IPS-20b (cell line): ENCODE data around the gene ANKRD10.

ENCODE experiments used
- H3K27ac ChIP-seq: one replicate; pipeline ENCODE4 v1.5.1; 2013; ENCODE audit warnings: low read length
- H3K27me3 ChIP-seq: 2 replicates; pipeline ENCODE4 v1.6.1; 2013; ENCODE audit warnings: mild to moderate bottlenecking, low read length, inconsistent platforms; ENCODE audit not compliant: insufficient read depth
- H3K36me3 ChIP-seq: 2 replicates; pipeline ENCODE4 v1.6.1; 2013; ENCODE audit warnings: low read depth, mild to moderate bottlenecking, inconsistent platforms, low read length, moderate library complexity; ENCODE audit not compliant: insufficient read depth
- H3K4me1 ChIP-seq: 2 replicates; pipeline ENCODE4 v1.6.1; 2013; ENCODE audit warnings: mild to moderate bottlenecking, control low read depth, inconsistent platforms, low read length, moderate library complexity; ENCODE audit not compliant: insufficient read depth
- H3K4me3 ChIP-seq: 2 replicates; pipeline ENCODE4 v1.5.1; 2013; ENCODE audit warnings: mild to moderate bottlenecking, low read length, inconsistent platforms
- H3K9ac ChIP-seq: 2 replicates; pipeline ENCODE4 v1.6.1; 2013; ENCODE audit warnings: low read depth, mild to moderate bottlenecking, inconsistent platforms, low read length, moderate library complexity
- H3K9me3 ChIP-seq: 2 replicates; pipeline ENCODE4 v1.6.1; 2013; ENCODE audit warnings: mild to moderate bottlenecking, low read depth, low read length, inconsistent platforms; ENCODE audit not compliant: insufficient read depth

The ANKRD10 gene

DNA sequence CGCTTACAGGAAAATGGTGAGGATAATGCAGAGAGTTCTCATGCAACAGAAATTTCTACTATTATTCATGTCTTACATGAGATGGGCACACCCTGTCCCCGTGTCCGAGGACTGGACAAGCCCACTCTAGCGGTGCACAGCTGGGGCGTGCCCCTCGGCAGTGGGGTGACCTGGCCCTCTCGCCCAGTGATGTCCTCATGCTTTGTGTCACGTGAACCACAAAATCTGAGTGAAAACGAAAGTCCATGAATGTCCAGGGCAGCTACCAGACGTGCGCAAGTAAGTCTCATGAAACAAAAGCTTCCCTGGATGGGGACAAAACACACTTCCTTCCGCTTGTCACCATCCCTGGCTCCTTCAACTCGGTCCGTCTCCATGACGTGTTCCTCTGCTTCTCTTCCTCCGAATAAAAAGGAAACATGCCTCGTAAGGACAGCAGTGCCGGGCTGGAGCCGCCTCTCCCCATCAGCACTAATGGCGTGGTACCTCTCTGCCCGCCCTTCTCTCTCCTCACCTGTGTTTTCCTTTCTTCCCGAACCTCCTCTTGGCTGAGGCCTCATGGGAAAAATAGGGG, 45.6 kb downstream of the ANKRD10 start:
- H3K4me1 ChIP-seq: no peaks in the 10 kb centered on the region; the same call in none of the 2 replicates
- H3K36me3 ChIP-seq: no peaks in the 10 kb centered on the region
- no peak overlapping the region for H3K27ac ChIP-seq
- H3K9ac ChIP-seq: no peak overlapping the region
- no peak overlapping the region for H3K4me3 ChIP-seq
- no peaks in the 10 kb centered on the region for H3K9me3 ChIP-seq
- H3K27me3 ChIP-seq: no peaks in the 10 kb centered on the region

DNA sequence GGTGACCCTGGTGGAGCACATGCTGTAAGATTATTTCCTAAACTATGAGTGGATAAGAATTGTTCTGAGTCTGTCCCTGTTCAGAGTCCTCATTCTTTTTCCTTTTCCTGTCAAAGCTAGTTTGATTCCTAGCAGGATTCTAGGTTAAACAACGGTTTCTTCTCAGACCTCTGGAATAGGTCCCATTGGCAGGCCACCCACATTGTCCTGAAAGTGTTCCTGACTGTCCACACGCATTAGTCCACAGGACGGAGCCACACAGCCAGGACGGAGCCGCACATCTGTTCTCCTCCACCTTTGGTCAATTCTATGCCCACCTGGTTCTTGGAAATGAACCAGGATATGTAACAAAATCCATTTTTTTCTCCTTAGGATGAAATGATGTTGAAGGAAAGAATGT, 46.1 kb downstream of the ANKRD10 start:
- H3K4me3 ChIP-seq: no peak overlapping the region

GRCh38 chr13:110867380-110867779, 47.5 kb downstream of the ANKRD10 start:
- no peak overlapping the region for H3K27ac ChIP-seq
- no peak overlapping the region for H3K4me3 ChIP-seq
- no peak overlapping the region for H3K9ac ChIP-seq
- no peaks in the 10 kb centered on the region for H3K9me3 ChIP-seq
- no peaks in the 10 kb centered on the region; the same call in none of the 2 replicates for H3K4me1 ChIP-seq
- H3K27me3 ChIP-seq: no peaks in the 10 kb centered on the region
- no peaks in the 10 kb centered on the region for H3K36me3 ChIP-seq

More for the DNA sequence above, 46.1 kb downstream of the ANKRD10 start:
- H3K4me1 ChIP-seq: no peaks in the 10 kb centered on the region; the same call in none of the 2 replicates
- H3K36me3 ChIP-seq: no peaks in the 10 kb centered on the region
- H3K27me3 ChIP-seq: no peaks in the 10 kb centered on the region
- no peak overlapping the region for H3K9ac ChIP-seq
- no peak overlapping the region for H3K27ac ChIP-seq
- H3K9me3 ChIP-seq: no peaks in the 10 kb centered on the region

DNA sequence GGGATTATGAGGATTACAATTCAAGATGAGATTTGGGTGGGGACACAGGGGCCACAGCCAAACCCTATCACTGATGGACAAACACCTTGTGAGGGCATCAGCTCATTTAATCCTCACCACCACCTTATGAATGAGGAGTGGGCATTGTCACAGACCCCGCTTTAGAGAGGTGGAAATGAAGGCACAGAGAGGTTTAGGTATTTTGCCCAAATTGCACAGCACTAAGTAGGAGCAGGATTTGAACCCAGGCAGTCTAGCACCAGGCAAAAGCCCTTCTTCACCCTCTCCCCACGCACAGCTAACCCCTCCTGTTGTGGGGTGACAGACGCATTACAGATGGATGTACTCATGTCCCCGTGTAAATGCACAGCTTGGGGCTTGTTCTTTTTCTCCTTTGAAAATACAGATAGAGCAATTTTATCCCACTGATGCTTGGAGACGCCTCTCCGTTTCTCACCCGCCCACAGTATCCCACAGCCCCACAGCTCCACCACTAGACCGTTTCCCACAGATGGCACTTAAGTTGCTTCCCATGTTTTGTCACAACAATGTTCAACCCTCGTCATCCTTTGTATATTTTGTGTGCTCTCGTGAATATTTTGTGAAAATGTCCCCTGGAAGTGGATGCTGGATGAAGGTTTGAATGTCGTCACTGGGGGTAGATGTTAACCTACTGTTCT, 48.2 kb downstream of the ANKRD10 start:
- no peak overlapping the region for H3K4me3 ChIP-seq
- H3K36me3 ChIP-seq: no peaks in the 10 kb centered on the region
- no peaks in the 10 kb centered on the region for H3K9me3 ChIP-seq
- no peak overlapping the region for H3K27ac ChIP-seq
- no peaks in the 10 kb centered on the region for H3K27me3 ChIP-seq
- no peak overlapping the region for H3K9ac ChIP-seq
- H3K4me1 ChIP-seq: no peaks in the 10 kb centered on the region; the same call in none of the 2 replicates

GRCh38 chr13:110863685-110864084, 51.2 kb downstream of the ANKRD10 start:
- H3K36me3 ChIP-seq: no peaks in the 10 kb centered on the region
- H3K4me1 ChIP-seq: no peaks in the 10 kb centered on the region
- H3K9me3 ChIP-seq: no peaks in the 10 kb centered on the region
- H3K27ac ChIP-seq: no peak overlapping the region
- H3K4me3 ChIP-seq: no peak overlapping the region
- no peak overlapping the region for H3K9ac ChIP-seq
- H3K27me3 ChIP-seq: no peaks in the 10 kb centered on the region

DNA sequence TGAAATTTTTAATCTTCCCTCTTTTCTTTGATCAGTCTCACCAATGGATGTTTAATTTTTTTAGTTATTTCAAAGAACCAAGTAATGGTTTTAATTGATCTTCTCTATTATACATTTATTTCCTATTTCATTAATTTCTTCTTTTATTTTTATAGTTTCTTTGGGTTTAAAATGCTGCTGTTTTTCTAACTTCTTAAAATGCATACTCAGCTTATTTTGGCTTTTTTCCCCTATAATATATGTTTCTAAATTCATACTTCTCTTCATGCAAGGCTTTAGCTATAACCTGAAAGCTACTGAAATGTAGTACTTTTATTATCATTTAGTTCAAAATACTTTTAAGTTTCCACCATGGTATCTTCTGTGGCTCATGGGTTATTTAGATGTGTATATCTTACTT, 53.9 kb downstream of the ANKRD10 start:
- Histone ChIP-seq H3K27ac (no peak overlapping the region), H3K9me3 (peaks cover 3% of the 10 kb centered on the region; the same call in 1 of the 2 replicates), H3K4me3 (no peak overlapping the region), H3K4me1 (no peaks in the 10 kb centered on the region), H3K27me3 (no peaks in the 10 kb centered on the region), H3K36me3 (no peaks in the 10 kb centered on the region), H3K9ac (no peak overlapping the region)

GRCh38 chr13:110856942-110857835, 57.7 kb downstream of the ANKRD10 start:
- Histone ChIP-seq H3K9ac (no peak overlapping the region), H3K4me3 (no peak overlapping the region), H3K27me3 (no peaks in the 10 kb centered on the region), H3K27ac (no peak overlapping the region), H3K4me1 (no peaks in the 10 kb centered on the region), H3K9me3 (peaks cover 3% of the 10 kb centered on the region; the same call in 1 of the 2 replicates), H3K36me3 (no peaks in the 10 kb centered on the region)

DNA sequence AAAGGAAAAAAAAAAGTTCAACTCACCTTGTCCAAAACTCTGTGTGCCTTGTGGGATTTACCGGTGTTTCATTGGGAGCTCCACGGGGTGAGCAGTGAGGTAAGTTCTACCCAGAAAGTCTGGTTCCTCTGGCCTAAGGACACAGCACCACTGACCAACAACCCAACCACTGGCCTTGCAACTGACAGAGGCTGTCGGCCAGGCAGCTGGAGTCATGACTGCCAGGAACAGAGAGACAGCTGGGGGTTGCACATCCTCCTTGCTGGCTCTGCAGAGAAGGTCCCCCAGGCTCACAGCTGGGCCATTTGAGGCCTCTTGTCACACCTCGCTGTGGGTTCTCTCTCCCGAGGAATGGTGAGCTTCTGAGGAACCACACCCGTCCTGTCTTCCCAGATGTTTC, 59.5 kb downstream of the ANKRD10 start:
- Histone ChIP-seq H3K9me3 (peaks cover 3% of the 10 kb centered on the region; the same call in 1 of the 2 replicates), H3K9ac (no peak overlapping the region), H3K4me1 (no peaks in the 10 kb centered on the region), H3K27me3 (no peaks in the 10 kb centered on the region), H3K4me3 (no peak overlapping the region), H3K36me3 (no peaks in the 10 kb centered on the region), H3K27ac (no peak overlapping the region)

DNA sequence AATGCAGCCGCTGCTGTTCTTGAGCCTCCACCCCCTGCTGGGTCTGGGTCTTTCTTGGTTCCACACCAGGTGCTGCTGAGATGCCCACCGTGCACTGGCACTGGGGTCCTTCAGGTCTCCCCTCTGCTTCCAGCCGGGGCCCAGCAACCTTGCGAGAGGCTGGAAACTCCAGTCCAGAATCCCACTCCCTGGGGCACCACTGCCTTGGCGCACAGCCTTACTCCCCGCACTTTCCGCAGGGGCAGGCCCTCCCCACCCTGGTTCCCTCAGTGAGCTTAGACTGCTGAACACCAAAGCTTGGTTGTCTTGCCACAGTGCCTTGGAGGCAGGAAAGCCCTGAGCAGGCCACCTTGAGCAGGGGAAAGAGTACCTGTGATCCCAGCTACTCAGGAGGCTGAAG, 60.0 kb downstream of the ANKRD10 start:
- H3K27ac ChIP-seq: no peak overlapping the region
- peaks cover 3% of the 10 kb centered on the region; the same call in 1 of the 2 replicates for H3K9me3 ChIP-seq
- no peaks in the 10 kb centered on the region for H3K27me3 ChIP-seq
- H3K9ac ChIP-seq: no peak overlapping the region
- H3K4me3 ChIP-seq: no peak overlapping the region
- no peaks in the 10 kb centered on the region for H3K36me3 ChIP-seq
- H3K4me1 ChIP-seq: peaks cover 2% of the 10 kb centered on the region; the same call in 1 of the 2 replicates

- Histone ChIP-seq H3K4me1 (peaks cover 4% of the 10 kb centered on the region; the same call in 1 of the 2 replicates), H3K4me3 (no peak overlapping the region), H3K9me3 (peaks cover 3% of the 10 kb centered on the region; the same call in 1 of the 2 replicates), H3K27me3 (no peaks in the 10 kb centered on the region), H3K27ac (no peak overlapping the region), H3K9ac (no peak overlapping the region), H3K36me3 (no peaks in the 10 kb centered on the region)
Observed at GRCh38 chr13:110853235-110853721, 61.6 kb downstream of the ANKRD10 start.

- no peaks in the 10 kb centered on the region for H3K36me3 ChIP-seq
- H3K4me1 ChIP-seq: peaks cover 4% of the 10 kb centered on the region; the same call in 1 of the 2 replicates
- H3K9me3 ChIP-seq: no peaks in the 10 kb centered on the region
- H3K27ac ChIP-seq: no peak overlapping the region
- no peak overlapping the region for H3K9ac ChIP-seq
- no peaks in the 10 kb centered on the region for H3K27me3 ChIP-seq
- H3K4me3 ChIP-seq: no peak overlapping the region
Observed at GRCh38 chr13:110850840-110851239, 64.0 kb downstream of the ANKRD10 start.
